Measurements from ENCODE around the gene DGCR8. TPM values are rescaled to one million over a fixed set of nuclear protein-coding genes. Genes with fewer than 3 reads are reported as not detected.

DGCR8 gene
- polyA plus RNA-seq, 1 donor, result 41.7 TPM

DNA sequence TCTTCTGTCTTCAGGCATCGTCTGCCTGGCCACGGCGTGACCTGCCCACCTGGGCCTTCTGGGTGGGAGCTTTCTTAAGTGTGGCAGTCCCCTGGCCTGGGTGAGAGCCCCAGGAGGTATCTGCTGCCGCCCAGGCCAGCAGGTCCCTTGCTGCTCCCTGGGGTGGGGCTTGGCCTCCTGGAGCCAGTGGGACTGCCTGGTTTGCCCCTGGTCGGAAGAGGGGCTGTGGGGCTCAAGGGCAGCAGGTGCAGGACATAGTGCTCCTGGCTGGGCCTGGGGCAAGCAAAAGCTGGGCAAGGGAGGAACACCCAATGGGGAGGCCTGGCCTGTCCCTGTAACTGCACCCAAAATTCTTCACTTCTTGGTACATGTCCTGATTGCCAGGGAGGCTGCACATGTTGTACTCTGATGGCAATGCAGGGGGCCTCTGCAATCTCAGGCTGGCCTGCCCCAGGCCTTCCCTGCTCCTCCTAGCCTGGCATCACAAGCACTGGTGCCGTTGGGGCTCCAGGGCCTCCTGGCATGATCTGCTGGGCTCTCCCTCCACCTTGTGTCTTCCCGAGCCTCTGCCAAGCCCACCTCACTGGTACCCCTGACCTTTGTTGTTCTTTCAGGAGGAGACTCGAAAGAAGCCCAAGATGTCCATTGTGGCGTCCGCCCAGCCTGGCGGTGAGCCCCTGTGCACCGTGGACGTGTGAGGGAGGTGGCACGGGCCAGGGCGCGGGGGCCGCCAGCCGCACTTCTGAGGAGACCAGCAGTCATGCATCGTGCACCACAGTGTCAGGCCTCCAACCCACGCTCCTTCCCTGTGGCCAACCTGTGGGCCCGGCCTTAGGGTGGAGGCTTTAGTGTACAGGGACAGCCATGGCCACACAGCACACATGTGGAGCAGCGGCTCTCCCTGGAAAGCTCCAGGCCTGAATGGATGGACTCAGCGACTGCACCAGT, 29.6 kb downstream of the DGCR8 start:
- no peak for DNase-seq (ENCODE audit: low read depth)

DNA sequence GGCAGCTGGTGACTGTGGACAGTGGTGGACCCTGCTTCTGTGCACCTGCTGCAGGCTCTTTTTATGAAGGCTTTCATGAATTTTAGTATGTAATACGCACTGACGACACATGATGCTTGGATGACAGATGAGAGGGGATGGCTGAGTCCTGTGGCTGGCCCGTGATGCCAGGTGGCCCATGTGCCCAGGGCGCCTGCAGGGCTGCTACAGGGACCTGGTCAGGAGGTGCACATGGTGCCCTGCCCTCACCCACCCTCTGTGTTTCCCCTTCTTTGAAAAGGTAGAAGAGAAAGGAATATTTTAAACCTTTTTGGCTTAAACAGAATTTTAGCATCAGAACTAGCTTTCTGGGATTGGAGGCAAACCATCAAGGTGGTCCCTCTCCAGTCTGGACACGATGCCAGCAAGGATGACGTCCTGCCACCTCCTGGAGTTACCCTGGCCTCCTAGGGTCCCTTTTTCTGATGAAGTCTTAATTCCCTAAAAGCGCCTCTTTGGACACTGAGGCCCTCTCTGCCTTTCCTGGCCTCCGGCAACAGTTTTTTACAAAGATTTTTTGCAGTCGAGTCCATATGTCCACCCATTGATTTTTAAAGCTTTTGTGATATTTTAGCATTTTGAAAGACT, 30.4 kb downstream of the DGCR8 start:
- no peak for DNase-seq (ENCODE audit: low read depth)

DNA sequence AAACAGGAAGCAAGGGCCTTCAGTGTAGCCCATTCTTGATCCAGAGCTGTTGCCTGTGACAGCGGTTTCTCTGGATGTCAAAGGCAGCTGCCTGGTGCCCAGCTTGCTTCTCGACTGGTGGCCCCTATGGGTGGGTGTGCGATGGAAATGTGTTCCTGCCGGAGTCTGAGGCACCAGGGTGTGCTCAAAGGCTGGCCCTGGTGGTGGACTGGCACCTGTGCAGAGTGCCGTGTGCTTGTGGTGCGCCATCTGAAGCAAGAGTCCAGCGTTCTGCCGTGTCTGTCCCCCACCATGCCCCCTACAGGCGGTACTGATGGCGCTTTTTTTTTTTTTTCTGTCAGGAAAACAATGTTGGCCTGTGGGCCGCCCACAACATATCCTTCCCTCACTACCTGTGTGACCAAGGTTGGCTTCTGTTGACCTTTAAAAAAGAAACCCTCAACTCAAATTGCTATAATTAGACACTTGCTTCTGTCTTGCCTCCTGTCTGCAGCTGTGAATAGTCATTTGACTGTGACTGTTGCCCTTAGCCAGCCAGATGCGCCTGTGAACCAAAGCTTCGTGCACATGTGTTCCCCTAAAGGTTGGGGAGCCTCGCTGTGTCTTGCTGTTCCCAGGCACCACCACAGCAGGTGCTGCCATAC, 31.1 kb downstream of the DGCR8 start:
- DNase-seq (ENCODE audit: low read depth), result no peak

DNA sequence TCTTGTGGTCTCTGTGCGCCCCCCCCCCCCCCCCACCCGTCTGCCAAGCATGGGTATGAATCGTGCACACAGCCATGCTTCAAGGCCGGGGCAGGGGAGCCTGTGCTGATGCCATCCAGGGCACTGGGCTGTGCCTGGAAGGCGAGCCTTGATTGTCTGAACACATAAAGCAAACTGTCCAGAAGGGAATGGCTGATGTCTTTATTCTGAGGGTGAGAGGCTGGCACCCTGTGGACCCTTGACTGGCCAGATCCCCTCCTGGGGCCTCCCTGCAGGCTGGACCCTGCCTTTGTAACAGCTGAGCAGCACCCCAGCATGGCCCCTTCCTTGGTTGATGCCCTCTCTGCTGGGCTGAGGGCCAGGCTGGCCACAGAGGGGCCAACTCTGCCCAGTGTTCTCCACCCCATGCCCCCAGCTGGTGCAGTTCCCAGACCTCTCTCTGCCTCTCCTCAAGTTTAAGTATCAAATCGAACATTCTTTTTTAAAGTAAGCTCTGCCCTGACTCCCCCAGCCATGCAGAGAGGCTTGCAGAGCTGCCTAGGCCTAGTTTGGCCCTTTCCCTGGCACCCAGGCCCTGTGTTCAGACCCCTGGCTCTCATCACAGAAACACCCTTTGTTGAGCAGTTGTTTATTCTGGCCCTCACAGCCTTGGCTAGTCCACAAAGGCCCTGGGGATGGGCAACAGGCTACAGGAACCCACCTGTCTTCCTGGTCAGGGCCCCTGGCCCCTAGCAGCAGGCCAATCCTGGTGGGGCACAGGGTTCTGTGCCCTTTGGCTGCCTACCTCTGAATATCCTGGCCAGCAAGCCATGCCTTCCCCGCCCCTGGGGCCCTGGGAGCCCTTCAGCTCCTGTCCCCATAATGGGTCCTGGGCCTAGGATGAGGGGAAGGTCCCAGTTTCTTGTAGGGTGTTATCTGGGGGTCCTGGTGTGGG, 31.9 kb downstream of the DGCR8 start:
- DNase-seq (ENCODE audit: low read depth), result no peak

DNA sequence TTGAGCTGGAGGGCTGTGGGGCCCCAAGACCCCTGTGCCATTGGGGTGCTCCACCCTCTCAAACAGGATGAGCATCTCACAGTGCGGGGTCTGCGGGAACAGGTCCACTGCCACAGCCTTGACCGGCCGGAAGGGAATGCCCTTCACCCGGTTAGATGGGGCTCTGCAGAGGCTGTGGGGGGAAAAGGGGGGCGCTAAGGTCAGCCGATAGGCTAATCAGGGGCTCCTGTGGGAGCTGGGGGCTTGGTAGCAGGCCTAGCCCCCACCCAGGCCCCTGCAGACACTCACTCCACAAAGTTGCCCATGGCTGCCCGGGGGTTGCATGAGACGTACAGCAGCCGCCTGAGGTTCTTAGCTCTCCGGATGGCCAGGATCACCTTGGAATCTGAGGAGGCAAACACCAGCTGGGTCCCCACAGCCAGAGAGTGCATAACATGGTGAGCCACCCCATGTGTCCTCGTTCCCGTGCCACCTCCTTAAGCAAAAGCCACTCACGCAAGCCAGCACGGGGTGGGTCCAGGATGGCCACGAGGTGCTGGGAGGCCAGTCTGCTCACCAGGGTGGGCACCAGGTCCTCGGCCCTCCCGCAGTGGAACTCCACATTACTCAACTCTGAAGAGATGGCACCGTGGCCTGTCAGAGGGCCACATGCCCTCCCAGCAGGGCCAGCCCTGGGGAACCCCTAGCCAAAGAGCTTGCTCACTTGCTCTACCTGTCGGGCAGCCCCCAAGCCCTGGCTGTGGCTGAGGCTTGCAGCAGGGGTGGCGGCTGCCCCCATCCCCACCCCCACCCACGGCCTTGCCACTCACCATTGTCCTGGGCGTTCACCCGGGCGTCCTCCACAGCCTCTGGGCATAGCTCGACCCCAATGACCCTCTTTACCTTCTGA, 32.8 kb downstream of the DGCR8 start:
- no peak for DNase-seq (ENCODE audit: low read depth)

DNA sequence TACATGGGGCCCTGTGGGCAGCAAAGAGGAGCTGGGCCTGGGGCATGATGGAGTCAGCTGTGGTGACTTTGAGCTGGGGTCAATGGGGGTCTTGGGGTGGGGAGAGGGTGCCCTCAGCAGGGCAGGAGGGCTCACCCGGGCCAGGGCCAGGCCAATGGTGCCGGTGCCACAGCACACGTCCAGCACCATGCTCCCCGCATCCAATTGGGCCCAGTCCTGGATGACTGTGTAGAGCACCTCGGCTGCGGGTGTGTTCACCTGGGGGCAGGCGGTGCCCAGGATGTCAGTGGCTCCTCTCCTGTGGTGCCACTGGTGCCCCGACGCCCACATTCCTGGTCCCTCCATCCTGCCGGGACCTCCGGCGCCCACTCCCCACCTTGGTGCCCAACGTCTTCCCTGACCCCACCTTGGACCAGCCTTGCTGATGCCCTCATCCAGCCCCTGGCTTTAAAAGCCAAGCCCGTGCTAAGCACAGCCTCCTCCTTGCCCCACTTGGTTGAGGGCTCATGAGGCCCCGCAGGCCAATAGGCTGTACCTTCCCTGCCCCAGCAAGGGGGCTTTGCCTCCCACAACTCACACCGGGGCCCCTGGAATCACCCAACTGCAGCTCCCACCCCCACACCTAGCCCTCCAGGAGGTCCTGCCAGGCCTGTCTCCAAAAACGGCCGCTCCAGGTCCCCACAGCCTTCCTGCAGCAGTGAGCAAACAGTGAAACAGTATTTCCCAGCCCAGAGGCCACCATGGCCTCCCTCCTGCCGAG, 33.7 kb downstream of the DGCR8 start:
- no peak for DNase-seq (ENCODE audit: low read depth)

DNA sequence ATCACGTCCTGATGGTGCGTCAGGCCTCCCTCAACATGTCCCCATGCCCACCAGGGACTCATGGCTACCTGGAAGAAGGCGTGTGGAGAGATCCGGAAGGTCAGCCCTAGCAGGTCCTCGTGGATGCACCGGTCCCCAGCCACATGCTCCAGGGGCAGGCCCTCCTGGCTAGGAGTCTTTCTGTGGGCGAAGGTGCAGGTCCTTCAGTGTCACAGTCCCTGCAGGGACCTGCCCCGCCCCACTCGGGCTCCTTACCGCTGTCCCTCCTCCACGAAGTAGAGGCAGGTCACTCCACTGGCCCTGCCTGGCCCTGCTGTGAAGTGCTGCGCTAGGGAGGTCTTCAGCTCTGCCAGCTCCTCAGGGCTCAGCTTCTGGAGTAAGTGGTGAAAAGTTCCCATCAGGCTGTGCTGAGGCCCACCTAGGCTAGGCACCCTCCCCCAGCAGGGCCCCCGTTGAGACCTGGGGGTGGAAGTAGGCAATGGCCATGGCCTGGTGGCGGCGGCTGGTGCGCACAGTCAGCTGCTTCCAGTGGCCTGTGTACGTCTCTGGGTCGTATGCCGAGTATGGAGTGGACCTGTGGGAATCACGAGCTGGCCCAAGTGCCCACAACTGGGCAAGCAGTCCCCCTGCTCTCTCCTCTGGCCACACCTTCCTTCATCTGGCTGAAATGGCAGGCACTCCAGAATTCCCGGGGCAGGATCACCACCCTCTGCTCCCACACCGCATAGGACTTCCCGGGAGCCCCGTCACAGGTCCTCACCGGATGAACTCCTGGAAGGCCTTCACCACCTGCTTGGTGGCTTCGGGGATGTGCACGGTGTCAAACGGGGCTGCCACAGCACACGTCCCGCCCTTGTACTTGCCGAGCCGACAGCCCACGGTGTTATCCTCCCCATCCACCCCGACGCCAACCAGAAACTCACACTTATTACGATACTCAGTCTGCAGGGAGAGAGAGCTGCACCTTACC, 34.8 kb downstream of the DGCR8 start:
- no peak for DNase-seq (ENCODE audit: low read depth)

DNA sequence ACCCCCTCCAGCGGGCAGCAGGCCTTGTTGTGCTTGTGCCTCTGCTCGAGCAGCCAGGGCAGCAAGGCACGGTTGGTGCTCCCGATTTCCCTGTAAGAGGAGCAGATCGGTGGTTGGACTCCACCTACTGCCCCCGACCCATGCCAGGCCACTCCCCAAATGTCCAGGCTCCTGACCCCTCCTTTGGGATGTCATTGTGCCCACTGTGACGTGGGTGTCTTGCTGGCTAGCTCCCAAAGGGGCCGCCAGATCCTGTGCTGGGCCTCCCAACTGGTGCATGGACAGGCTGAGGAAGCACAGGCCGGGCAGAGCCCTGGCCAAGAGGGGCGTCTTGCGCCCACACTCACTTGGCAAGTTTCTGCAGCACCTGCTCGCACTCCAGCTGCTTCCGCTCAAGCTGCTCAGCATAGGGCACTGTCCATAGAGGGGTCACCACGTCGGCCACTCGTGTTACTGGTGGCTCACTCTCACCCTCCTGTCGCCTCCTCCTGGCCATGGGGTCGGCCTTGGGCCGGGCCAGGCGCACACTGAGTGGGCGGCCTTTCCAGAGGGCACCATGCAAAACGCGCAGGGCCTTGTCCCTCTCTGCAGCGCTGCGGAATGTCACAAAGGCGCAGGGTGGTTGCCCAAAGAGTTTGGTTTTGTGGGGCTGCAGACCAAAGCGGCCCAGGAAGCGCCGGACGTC, 35.8 kb downstream of the DGCR8 start, which contains the start of gene RANBP1:
Gene RANBP1 (plus strand): TSS at position 414 of the 685 bp plus-strand sequence. CDS start 81 bp downstream, at position 495.
- no peak for DNase-seq (ENCODE audit: low read depth)

DNA sequence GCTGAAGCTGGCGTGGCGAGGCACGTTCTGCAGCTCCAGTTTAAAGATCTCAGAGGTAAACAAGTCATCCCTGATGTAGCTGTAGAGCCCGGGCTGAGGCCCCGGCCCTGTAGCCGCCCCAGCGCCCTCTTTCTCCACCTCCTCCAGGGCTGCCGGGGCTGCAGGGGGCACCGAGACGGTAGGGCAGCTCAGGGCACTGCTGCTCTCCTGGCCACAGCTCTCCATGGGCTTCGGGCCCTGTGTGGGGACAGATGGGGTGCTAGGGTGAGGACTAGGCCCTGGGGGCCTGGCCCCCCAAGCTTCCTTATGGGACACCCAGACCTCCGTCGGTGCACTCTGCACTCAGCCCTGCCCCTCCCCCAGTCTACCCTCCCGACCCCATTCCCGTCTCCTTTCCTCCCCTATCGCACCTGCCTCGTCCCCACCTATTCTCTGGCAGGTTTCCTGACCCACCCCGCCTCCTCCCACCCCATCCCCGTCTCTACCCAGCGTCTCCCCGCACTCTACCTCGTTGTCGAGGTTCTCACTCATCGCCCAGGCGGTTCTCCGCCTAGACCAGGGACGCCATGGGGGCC, 36.4 kb downstream of the DGCR8 start:
- no peak for DNase-seq (ENCODE audit: low read depth)

DNA sequence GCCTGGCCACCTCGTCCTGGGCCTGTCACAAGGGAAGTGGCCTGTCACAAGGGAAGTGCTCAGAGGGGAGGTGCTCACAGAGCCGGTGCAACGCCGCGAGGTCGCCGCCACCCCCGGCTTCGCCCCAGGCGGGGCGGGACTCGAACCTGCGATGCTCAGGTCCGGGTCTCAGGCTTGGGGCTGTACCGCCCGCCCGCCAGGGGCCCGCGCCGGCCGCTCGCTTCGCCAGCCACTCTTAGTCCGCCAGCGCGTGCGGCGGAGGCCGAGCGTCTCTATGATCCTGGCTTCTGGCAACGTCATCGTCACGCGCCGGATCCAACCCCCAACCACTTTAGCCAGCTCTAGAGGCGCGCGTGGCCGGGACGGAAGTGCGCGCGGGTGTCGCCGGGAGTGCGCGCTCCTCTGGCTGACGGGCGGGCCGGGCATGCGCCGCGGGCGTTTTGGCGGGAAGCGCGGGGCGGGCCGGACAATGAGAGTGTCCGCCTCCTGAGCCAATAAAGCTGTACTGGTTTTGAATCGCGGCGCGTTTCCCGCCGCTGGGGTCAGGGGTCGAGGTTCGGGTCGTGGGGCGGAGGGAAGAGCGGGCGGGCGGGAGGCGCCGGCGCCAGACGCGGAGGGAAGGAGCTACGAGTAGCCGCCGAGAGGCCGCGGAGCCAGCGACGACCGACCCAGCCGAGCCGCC, 37.1 kb downstream of the DGCR8 start, which contains the start of gene TRMT2A:
Gene TRMT2A (minus strand): TSS at position 276 of the 682 bp plus-strand sequence. CDS start 320 bp downstream, outside the sequence.
- peak; percentile 89 for DNase-seq (ENCODE audit: low read depth)

DNA sequence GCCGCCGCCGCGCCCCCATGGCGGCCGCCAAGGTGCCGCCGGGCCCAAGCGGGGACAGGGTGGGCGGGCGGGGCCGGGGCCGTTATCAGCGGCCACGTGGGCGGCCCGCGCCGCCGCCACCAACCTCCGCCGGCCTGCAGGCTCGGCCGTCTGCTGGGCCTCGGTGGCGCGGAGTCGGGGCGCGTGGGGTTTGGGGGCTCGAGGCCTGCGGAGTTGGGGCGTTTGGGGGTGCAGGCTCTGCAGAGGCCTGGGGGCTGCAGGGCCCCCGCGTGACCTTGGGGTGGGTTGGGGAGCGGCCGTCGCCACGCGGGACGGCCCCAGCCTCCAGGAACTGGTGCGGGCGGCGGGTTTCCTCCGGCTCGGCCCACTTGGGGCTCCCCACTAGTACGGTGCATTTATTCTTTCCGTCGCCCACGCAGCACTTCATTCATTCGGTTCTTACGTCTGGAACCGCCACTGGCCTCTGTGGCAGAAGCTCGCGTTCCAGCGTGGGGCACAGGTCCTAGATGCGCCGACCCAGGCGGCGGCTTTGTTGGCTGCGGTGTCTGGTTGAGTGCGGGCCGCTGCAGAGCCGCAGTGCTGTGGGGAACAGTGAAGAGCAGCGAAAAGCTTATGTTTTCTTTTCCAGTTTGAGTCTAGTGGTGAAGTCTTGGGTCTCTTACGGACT, 37.7 kb downstream of the DGCR8 start:
- DNase-seq (ENCODE audit: low read depth), result no peak

DNA sequence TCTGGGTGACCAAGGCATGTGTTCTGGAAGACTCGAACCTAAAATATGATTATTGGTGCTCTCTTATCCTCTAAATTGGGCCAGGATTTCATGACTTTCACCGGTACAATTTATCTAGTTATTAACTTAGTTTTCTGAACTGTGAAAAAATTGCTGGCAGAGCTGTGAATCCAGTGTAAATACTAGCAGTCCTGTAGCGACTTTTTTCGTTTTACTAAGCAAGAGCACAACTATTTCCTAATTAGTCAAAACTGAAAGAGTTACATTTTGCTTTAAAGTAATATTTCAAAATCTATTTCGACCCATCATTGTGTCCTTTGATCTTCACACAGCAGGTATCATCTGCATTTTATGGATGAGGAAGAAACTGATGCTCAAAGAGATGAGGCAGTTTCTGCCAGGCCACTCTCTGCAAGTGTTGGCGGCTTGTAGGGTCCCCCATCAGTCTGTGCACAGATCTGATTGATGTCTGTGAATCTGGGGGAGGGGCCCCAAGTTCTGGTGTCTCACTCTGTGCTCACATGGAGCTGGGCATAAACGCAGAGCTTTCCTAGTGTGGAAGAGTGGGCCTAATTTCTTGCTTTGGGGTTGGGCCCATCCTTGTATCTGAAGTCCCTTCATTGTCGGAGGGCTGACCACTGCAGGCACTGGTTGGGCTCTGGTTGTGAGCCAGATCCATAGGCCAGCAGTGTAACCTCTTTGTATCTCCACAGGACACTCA, 38.4 kb downstream of the DGCR8 start:
- no peak for DNase-seq (ENCODE audit: low read depth)

DNA sequence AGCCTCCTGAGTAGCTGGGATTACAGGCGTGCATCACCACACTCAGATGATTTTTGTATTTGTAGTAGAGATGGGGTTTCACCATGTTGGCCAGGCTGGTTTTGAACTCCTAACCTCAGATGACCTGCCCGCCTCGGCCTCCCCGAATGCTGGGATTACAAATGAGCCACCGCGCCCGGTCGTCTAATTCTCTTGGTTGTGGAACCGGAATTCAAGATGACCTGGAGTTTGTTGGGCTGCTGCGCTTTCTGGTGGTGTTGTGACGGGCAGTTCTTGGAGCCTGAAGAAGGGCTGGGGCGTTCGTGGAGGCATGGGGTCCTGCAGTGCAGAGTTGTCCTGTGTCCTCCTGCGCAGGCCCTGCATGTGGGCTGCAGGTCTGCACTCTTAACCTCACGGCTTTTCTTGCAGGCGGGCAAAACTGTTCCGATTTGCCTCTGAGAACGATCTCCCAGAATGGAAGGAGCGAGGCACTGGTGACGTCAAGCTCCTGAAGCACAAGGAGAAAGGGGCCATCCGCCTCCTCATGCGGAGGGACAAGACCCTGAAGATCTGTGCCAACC, 41.9 kb downstream of the DGCR8 start:
- DNase-seq (ENCODE audit: low read depth), result no peak

DNA sequence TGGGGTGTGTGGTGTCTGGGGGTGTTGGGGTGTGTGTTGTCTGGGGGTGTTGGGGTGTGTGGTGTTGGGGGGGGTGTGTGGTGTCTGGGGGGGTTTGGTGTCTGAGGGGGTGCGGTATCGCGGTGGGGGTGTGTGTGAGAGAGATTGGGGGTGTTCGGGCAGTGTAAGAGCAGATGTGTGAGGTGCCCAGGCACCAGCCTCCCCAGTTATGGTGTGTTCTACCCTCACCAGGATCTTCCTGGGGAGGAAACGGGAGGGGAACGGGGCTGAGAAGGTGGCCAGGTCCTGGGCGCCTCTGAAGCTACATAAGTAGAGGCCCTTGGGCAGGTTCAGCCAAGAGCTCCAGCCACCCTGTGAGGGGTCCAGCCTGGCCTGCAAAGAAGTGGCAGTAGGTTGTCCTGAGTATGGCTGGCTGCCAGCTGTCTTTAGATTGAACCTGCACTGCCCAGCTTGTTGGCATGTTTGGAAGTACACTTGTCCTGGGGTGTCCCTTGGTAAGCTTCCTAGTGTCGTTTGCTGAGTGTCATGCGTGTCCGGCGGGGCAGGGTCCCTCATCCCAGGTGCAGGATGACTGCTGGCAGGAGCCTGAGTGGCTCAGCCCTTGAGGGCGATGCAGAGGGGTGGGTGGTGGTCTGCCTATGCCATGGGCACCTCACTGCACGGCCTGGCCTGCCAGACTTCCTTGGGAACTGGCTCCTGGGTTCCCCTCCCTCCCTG, 43.5 kb downstream of the DGCR8 start:
- DNase-seq (ENCODE audit: low read depth), result no peak

Data from forelimb muscle (tissue), 1 donor.